ENCODE results near the gene HIGD1C. TPM values are rescaled to one million over a fixed set of nuclear protein-coding genes. Genes with fewer than 3 reads are reported as not detected.
"Not testable (repeated sequence)": the region's sequence is repeated elsewhere in the genome, so short reads cannot be mapped to it uniquely, and the experiment has no call there.

HIGD1C gene
- total RNA-seq (not detected), polyA plus RNA-seq (not detected)
- long read RNA-seq, donor 1, partial matches to known transcripts = 0 of 2 reads
- long read RNA-seq, donor 1, other reads (novel, unspliced or antisense) = 2 of 2 reads
- long read RNA-seq, donor 2, partial matches to known transcripts = 13 of 13 reads
- long read RNA-seq, donor 2, other reads (novel, unspliced or antisense) = 0 of 13 reads
- long read RNA-seq, donor 3 = 0 reads

- TF ChIP-seq CTCF (IDR thresholded peaks at IDR 0.05) = no peak
- TF ChIP-seq EP300 (IDR thresholded peaks at IDR 0.05) = no peak
- no peak for TF ChIP-seq POLR2A (IDR thresholded peaks at IDR 0.05)
- no peak for DNase-seq
- WGBS, 3 donors = 92 to 95% (median 92%) methylated on average over 19 of the region's 19 CpGs
- Histone ChIP-seq H3K9me3 (no peaks in the 10 kb centered on the region), H3K27me3 (no peaks in the 10 kb centered on the region), H3K4me1 (ENCODE audit: insufficient read depth) (no peaks in the 10 kb centered on the region), H3K4me3 (no peak within 1 kb of the TSS), H3K36me3 (no peaks in the 10 kb centered on the region), H3K27ac (no peak within 1 kb of the TSS)
- intact Hi-C loops (cut with DNase I) = no loop called here
These were observed at the start of gene HIGD1C for GRCh38 chr12:50952510-50952909. TSS of gene HIGD1C (plus strand) at chr12:50952544. CDS start at chr12:50953999, 1,455 bp downstream.

GRCh38 chr12:50908479-50908878 is 43.9 kb upstream of the HIGD1C start:
- H3K27ac ChIP-seq; H3K4me3 ChIP-seq; DNase-seq; intact Hi-C loops (cut with DNase I); H3K4me1 ChIP-seq (ENCODE audit: insufficient read depth); H3K27me3 ChIP-seq; H3K9me3 ChIP-seq; H3K36me3 ChIP-seq: not testable (repeated sequence)
- WGBS, 3 donors = 82 to 87% (median 84%) methylated on average over 5 of the region's 5 CpGs

- H3K4me3 ChIP-seq; H3K9me3 ChIP-seq; H3K36me3 ChIP-seq; H3K4me1 ChIP-seq (ENCODE audit: insufficient read depth); intact Hi-C loops (cut with DNase I); DNase-seq; H3K27me3 ChIP-seq; H3K27ac ChIP-seq: not testable (repeated sequence)
- 80 to 90% (median 82%) methylated on average over 6 of the region's 6 CpGs for WGBS, 3 donors
These were observed 40.0 kb upstream of the HIGD1C start for GRCh38 chr12:50912361-50912760.

- H3K27me3 ChIP-seq = no peaks in the 10 kb centered on the region
- H3K36me3 ChIP-seq = no peaks in the 10 kb centered on the region
- no peak for TF ChIP-seq EP300 (IDR thresholded peaks at IDR 0.05)
- no peak for TF ChIP-seq CTCF (IDR thresholded peaks at IDR 0.05)
- TF ChIP-seq POLR2A (IDR thresholded peaks at IDR 0.05) = no peak
- 88 to 95% (median 89%) methylated on average over 2 of the region's 2 CpGs for WGBS, 3 donors
- H3K4me1 ChIP-seq (ENCODE audit: insufficient read depth) = no peaks in the 10 kb centered on the region
- no peak overlapping the region for H3K4me3 ChIP-seq
- peaks cover 0 to 3% of the 10 kb centered on the region in 2 donors for H3K9me3 ChIP-seq
- no peak overlapping the region for H3K27ac ChIP-seq
- intact Hi-C loops (cut with DNase I) = no loop called here
- no peak for DNase-seq
These were observed 39.1 kb upstream of the HIGD1C start for GRCh38 chr12:50913224-50913623.

DNA sequence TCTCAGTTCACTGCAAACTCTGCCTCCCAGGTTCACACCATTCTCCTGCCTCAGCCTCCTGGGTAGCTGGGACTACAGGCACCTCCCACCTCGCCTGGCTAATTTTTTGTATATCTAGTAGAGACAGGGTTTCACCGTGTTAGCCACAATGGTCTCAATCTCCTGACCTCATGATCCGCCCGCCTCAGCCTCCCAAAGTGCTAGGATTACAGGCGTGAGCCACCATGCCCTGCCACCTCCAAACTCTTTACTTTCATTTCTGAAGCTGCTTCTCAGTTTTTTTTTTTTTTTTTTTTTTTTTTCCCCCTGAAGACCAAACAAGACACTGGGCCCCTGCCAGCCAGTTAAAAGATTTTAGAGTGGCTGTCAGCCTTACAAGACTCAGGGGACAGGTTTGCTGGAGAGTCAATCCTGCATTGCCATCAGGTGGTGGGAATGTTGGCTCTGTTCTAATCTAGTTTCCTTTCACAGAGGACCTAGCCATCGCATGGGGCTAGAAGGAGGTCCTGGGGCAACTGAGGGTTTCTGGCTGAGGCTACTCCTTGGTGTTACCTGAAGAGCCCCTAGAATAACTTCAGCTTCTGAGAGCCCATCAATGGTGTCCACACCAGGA is 37.4 kb upstream of the HIGD1C start:
- no peaks in the 10 kb centered on the region for H3K36me3 ChIP-seq
- H3K27ac ChIP-seq = no peak overlapping the region
- no peaks in the 10 kb centered on the region for H3K4me1 ChIP-seq (ENCODE audit: insufficient read depth)
- no peak for TF ChIP-seq CTCF (IDR thresholded peaks at IDR 0.05)
- no peak for TF ChIP-seq EP300 (IDR thresholded peaks at IDR 0.05)
- TF ChIP-seq POLR2A (IDR thresholded peaks at IDR 0.05) = no peak
- WGBS, 3 donors = 85 to 93% (median 90%) methylated on average over 6 of the region's 6 CpGs
- DNase-seq = no peak
- H3K27me3 ChIP-seq = no peaks in the 10 kb centered on the region
- intact Hi-C loops (cut with DNase I) = loop anchor here in 1 of 4 donors (5.0 kb wide), 1 partner anchor 88 kb away; no protein-coding TSS in a partner anchor
- peaks cover 0 to 3% of the 10 kb centered on the region in 2 donors for H3K9me3 ChIP-seq
- H3K4me3 ChIP-seq = no peak overlapping the region
